Loucy (cell line): ENCODE data around the gene TMTC4.

Experiments used
- EZH2phosphoT487 ChIP-seq: fragments of 200-600 bp; IDR thresholded peaks from 2 replicates; pipeline ENCODE4 v1.6.1; 2018; ENCODE audit warnings: antibody characterized with exemption, mild to moderate bottlenecking, moderate library complexity, borderline replicate concordance
- TF ChIP-seq, protein P1 (sequence below): fragments of 200-600 bp; sonication (generic); conservative IDR thresholded peaks from 2 replicates; pipeline ENCODE4 v1.5.1; 2014; ENCODE audit warnings: mild to moderate bottlenecking, antibody characterized with exemption, low read length

DNA sequence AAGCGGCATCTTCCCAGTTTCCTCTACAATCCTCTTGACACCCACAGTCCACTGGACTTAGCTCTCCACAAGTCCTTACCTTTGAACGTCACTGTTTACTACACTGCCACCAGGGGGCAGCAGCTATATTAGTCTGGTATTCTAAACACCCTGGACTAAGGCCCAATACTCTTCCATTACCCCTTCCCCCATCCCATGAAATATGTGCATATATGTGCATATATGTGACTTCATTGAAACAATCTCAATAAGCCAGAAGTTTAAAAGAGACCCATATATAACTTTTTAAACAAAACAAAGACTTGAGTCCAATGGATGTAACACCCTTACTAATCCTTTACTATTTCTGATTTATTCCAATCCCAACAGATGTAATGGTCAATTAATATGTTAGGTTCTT, 101.5 kb downstream of the TMTC4 start:
- TF ChIP-seq, protein P1, sequence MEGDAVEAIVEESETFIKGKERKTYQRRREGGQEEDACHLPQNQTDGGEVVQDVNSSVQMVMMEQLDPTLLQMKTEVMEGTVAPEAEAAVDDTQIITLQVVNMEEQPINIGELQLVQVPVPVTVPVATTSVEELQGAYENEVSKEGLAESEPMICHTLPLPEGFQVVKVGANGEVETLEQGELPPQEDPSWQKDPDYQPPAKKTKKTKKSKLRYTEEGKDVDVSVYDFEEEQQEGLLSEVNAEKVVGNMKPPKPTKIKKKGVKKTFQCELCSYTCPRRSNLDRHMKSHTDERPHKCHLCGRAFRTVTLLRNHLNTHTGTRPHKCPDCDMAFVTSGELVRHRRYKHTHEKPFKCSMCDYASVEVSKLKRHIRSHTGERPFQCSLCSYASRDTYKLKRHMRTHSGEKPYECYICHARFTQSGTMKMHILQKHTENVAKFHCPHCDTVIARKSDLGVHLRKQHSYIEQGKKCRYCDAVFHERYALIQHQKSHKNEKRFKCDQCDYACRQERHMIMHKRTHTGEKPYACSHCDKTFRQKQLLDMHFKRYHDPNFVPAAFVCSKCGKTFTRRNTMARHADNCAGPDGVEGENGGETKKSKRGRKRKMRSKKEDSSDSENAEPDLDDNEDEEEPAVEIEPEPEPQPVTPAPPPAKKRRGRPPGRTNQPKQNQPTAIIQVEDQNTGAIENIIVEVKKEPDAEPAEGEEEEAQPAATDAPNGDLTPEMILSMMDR, result peak; percentile 91
- TF ChIP-seq EZH2phosphoT487, result no peak
